Fibroblast of skin of right quadriceps (primary cell): ENCODE results near the gene MTCH1.
A peak's percentile ranks its signal among the peaks of the same experiment; 100 is the strongest.
"Not testable (repeated sequence)": the region's sequence is repeated elsewhere in the genome, so short reads cannot be mapped to it uniquely, and the experiment has no call there.

Source experiments
- DNase-seq: peaks from one replicate; pipeline ENCODE4 v3.0.0-alpha.2; 2013

MTCH1 gene

DNA sequence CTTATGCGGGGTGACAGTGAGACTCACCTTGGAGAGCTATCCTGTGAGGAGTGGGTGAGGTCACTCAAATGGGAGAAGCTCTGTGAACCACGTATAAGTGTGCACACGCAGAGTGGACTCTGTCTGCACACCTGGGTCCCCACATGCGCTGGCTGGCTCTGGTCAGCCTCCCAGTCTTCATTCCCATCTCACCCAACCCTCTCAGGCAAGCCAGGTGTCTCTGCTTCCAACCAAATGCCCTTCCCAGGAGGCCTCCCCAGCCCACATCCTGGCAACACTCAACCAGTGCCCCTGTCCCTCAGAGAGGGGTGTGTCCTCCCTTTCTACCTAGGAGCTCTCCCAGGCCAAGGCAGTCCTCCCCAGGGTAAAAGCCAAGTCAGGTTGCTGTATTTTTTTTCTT, 39.5 kb downstream of the MTCH1 start:
- no peak for DNase-seq

DNA sequence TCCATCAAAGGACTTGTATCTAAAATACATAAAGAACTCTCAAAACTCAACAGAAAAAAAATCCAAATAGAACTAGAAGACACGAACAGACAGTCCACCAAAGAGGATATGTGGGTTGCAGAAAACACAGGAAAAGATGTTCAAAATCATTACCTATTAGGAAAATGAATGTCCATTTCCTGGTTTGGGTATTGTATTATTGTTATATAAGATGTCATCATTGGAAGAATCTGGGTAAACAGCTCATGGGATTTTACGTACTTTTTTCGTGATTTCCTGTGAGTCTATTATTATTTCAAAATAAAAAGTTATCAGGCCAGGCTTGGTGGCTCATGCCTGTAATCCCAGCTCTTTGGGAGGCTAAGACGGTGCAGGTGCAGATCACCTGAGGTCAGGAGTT, 40.7 kb downstream of the MTCH1 start:
- DNase-seq, result no peak

DNA sequence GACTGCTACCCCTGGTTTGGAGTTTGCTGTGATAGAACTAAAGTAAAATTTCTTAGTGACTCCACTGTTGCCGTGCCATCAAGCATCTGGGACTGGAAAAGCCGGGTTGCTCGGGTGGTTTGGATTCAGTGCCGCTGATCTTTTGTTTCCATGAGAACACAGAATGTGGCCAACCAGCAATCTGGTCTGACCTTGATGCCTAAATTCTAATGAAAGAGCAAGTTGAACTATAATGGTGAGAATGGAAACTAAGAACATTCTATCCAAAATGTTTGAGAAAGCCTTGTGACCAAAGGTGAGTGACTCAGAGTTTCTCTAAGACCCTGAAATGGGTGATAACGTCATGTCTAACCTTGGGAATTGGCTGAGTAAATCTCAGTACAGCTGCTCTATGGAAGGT, 41.3 kb downstream of the MTCH1 start:
- DNase-seq, result no peak

DNA sequence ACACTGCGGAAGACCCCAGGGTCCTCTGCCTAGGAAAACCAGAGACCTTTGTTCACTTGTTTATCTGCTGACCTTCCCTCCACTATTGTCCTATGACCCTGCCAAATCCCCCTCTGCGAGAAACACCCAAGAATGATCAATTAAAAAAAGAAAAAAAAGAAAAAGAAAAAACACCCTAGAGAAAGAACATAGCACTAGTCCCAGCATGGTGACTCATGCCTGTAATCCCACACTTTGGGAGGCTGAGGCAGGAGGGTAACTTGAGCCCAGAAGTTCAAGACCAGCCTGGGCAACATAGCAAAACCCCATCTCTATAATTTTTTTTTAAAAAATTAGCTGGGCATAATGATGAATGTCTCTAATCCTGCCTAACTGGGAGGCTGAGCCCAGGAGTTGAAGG, 43.7 kb downstream of the MTCH1 start:
- not testable (repeated sequence) for DNase-seq

DNA sequence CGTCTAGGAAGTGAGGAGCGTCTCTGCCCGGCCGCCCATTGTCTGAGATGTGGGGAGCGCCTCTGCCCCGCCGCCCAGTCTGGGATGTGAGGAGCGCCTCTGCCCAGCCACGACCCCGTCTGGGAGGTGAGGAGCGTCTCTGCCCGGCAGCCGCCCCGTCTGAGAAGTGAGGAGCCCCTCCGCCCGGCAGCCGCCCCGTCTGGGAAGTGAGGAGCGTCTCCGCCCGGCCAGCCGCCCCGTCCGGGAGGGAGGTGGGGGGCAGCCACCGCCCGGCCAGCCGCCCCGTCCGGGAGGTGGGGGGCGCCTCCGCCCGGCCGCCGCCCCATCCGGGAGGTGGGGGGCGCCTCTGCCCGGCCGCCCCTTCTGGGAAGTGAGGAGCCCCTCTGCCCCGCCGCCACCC, 44.4 kb downstream of the MTCH1 start:
- DNase-seq, result not testable (repeated sequence)

DNA sequence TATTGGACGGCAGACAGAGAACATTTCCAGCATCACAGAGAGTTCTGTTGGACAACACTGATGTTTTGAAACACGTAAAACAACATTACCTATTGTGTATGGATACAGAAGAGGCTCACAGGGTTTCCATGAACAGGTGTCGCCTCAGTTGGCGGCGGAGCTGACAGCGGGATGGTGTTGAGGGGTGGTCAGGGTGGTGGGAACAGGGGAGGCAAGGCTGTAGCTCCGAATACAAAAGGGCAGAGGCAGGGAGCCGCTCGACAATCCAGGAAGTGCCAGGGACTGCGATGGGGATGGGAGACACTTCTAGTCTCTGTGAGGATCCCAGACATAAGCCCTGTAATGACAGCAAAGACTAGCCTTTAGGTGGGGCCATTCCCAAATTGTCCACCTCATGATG, 46.0 kb downstream of the MTCH1 start:
- DNase-seq, result no peak

DNA sequence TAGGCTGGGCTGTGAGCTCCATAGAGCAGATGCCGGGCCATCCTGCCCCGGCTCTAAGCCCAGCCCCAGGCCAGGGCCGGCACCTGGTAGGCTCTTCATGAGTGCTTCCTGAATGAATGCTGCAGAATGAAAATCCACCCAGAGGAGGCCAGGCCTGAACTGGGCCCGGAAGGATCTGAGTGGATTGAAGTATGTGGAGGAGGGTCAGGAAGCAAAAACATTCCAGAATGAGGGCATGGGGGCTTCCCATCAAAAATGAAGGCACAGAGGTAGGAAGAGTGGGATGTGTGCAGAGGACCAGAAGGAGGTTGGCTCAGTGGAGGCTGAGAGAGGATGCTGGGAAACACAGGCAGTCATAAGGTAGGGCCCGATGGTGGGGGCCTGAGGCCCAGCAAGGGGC, 47.0 kb downstream of the MTCH1 start:
- DNase-seq, result not testable (repeated sequence)

DNA sequence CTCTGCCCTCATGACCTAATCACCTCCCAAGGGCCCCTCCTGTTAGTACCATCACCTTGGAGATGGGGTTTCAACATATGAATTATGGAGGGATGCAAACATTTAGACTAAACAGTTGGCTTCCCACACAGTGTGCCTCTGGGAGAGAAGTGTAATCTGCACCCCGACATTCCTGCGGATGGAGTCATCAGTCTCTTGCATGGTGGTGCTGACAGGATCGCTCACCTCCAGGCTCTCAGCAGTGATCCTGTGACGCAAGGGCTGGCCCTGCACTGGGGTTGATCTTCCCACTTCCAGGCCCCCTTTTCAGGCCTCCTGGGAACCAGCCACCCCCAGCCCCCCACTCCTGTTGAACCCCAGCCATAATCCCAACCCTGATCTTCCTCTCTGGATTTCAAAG, 47.5 kb downstream of the MTCH1 start:
- peak; percentile 92 for DNase-seq

DNA sequence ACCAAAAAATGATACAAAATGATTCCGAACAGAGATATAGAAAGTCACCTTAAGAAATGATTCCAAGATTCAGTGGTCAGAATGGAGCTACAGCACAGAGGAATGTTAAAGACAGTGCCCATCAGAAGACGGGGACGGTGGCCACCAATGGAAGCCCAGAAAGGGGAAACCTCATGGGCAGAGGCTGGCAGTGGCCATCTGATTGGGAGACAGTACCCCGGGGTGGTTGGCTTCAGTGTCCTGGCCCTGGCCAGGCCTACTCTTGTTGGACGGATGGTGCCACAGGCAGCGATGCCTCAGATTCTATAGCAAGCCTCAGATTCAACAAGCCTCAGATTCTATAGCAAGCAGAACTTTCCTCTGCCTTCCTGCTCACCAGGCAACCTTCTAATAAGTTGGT, 48.1 kb downstream of the MTCH1 start:
- no peak for DNase-seq

DNA sequence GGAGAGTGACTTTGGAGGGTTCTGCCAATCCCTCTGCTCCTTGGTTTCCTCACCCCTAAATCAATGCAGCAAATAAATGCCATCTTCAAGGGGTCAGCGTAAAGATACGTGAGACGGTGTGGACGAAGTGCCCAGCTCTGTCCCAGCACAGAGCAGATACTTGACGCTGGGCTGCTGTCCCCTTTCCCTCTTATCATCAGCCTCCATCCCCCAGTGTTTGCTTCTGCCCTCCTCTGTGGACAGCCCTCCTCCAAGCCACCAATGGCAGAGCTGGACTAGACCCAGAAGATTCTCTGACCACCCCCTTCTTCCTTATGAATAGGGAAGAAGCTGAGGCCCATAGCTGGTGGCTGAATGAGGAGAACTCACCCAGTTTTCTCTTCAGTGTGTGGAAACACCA, 49.2 kb downstream of the MTCH1 start:
- DNase-seq, result no peak

DNA sequence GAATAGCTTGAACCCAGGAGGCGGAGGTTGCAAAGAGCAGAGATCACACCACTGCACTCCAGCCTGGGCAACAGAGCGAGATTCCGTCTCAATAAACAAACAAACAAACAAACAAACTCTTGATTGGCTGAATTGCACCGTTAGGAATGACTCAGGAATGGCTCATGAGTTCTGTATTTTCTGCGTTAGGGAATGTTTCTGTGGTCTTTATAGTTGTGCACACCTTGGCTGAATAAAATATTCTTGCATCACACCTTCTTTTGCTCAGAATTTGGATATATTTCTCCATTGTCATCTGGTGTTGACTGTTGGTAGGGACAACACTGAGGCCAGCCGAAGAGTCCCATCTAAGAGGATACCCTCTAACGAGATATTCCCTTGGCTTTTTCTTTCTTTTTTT, 51.1 kb downstream of the MTCH1 start:
- no peak for DNase-seq

DNA sequence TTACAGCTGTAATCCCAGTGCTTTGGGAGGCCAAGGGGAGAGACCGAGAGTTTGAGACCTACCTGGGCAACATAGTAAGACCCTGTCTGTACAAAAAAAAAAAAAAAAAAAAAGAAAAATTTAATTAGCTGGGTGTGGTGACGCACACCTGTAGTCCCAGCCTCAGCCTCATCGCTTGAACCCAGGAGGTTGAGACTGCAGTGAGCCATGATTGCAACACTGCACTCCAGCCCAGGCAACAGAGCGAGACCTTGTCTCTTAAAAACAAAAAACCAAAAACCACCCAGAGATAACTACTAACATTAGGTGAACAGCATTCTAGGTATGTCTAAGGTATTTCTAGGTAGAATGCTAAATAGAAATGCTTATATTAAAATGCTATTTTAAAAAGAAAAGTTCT, 52.5 kb downstream of the MTCH1 start:
- DNase-seq, result no peak

DNA sequence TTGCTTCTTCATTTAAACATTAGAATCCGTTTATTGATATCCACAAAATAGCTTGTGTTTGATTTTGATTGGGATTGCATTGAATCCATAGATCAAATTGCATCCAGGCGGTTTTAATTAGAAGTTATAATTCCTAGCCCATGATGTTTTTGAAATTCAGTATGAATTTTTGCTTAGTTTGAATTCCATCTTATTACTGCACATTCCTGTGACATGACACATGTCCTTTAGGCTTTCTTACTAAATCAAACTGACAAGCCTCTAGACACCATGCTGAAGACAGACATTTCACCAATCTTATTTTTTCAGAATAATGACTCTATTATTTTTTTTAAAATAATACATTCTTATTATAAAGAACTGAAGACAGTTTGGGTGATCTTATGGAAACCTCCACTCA, 52.9 kb downstream of the MTCH1 start:
- peak; percentile 86 for DNase-seq

DNA sequence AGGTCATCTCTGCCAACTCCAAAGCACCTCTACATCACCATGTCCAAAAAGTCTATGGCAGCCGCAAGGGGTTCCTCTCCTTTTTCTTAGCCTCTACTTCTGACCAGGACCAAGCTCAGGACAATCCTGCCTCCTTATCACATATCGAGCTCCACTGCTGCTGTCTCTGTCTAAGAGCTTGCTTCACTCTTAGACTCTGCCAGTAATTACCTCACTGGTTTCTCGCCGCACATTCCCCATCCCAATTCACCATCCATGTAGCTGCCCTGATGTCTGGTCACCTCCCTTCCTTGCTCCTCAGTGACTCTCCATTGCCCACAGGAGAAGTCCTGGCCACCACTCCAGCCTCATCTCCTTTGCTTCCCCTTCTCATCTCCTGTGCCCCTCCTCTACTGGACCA, 55.5 kb downstream of the MTCH1 start:
- DNase-seq, result no peak

DNA sequence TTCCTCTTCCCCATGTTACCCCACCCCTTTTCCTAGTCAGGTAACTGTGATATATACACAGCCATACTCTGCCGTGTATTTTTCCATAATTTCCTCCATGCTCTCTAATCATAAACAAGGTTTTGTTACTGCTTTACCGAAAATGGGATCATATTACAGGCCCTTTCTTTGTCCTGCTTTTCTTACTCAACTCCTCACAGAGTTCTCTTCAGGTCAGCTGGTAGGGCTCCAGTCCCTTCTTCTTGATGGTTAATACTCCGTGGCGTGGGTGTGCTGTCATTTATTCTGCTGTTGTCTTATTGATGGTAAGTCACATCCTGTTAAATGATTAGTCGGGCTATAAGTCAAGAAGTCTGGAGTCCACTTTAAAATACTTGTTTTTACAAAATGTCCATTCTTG, 56.4 kb downstream of the MTCH1 start:
- peak; percentile 56 for DNase-seq

DNA sequence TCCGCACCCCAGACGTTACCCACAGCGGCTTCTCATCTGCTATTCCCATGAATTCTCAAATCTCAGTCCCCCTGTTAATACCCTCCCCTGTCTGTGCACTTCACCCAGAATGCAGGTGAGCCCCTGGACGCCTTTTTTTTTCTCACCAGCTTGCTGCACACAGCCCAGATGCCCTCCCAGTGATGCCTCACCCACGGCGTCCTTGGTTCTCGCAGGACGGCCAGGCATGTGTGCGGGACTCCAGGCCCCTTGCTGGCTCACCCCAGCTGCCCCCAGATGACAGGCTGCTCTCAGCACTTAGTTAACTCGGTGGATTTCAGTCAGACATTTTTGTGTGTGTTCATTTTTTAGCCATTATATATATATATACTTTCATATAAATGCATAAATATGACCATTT, 56.8 kb downstream of the MTCH1 start:
- DNase-seq, result no peak

DNA sequence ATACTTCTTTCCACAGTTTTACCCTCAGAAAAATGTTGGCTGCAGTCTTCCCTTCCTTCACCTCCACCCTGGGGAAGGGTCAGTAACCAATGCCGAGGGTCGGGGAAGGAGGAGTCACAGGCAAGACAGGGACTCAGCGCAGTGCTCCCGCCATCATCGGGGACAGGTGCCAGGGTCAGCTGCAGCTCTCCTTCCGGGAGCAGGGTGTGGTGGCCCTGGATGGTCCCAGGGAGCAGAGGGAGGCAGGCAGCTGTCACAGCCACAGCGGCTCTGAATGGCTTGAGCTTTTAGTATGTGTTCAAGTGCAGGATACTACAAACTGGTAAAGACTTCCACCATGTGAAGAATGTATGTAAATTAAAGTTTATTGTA, 57.5 kb downstream of the MTCH1 start:
- no peak for DNase-seq

DNA sequence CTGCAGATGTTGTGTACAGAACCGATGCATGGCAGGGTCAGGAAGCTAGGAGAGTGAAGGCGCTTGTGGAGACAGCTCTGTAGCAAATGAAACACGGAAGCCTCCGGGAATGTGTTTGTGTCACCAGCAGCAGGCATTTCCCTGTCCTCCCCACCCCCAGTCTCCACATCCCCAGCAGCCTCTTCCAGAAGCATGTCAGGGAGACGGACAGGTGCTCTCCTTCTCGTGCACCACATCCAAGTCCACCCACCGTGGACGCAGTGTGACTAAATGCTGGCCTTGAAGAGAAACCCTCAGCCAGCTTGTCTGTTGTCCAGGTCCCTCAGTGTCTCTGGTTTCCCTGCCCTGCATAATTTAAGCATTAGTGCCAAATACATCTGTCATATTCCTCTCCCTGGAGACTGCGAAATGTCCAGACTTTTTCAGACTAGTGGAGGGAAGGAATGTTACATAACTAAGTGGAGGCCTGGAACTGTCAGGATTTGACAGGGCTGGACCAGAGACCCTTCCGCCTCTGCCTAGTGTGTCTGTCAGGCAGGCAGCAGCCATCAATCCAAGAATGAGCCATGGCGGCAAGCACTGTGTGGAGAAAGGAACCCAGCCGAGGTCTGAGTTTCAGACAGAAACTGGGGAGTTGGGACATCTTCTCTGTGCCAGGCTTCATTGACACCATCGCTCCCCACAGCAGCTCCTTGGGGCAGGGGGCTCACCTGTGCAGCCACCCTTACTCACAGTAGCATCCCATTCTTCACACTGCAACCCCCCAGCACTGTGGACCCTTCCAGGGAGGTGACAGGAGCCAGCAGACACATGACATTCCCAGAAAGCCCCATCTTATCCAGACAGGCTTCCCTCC, 58.1 kb downstream of the MTCH1 start:
- DNase-seq, result peak; percentile 52

DNA sequence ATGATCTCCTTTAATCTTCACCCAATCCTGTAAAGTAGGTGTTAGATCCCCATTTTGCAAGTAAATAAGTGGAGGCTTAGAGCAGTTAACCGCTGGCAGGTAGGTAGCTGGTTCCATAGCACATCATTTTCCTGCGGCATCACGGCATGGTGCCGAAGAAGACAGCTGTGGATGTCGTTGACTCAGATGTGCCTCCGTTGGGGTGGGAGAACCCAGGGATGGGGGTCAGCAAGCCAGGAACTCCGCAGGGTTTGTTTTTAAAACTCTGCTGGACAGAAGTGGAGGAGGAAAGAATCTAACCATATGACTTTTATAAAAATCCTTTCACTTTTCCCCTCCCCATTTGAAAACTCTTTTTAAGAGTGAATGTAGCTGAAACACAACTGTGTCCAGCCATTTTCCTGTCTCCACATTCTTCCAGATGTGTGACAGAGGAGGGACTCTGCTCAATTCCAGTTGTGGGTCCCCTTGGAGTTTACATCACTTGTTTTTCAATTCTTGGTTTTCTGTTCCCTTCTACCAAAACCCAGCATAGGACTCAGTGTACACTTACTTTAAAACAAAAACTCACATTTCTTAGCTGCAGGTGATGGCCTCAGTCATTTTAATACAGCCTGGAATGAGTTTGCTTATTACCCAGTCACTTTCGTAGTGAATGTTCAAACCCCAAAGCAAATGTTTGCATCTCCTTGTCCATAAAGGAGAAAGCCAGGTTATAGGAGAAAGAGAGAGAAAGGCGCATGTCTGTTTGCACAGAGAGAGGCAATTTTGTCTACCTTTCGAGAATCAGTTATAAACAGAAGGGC, 59.1 kb downstream of the MTCH1 start:
- no peak for DNase-seq

DNA sequence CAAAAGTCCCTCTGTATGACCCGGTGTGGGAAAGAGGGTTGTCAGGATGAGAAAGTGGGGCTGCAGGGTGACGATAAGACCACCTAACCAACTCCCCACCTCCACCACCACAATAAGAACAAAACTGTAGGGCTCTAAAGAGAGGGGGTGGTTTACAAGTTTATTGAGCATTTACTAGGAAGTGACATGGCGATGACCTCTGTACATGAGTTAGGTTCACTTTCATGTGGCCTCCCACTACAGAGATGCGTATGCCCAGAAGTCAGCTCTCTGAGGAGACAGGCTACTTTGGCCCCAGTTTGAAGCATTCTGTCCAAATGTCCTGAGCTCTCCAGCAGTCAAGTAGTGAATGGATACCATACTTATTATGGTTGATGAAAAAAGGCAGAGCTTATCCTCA, 60.2 kb downstream of the MTCH1 start:
- no peak for DNase-seq

DNA sequence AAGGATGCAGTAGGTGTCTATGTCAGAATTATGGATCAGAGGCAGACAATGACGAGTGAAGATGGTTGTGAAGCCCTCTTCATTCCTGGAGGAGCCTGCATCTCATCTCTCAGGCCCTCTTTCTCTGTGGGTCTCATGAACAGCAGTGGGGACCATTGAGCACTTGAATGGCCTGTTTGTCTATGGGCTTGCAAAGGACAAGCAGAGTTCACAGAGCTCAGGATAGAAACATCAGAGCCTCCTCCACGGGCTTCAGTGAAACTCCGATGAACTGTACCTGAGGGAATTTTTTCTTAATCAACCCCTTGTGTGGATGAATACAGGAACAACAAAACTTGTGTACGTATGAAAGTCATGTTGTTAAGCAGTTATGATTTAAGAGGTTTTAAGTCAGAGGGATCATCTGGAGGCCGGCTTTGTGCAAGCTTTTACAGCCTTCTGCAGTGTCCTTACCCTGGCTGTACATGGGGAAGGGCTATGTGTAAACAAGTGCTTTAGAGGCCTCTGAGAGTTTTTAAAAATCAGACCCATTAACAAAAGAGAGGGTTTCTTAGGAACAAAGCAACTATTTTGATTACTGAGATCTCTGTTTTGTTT, 61.1 kb downstream of the MTCH1 start:
- DNase-seq, result no peak

DNA sequence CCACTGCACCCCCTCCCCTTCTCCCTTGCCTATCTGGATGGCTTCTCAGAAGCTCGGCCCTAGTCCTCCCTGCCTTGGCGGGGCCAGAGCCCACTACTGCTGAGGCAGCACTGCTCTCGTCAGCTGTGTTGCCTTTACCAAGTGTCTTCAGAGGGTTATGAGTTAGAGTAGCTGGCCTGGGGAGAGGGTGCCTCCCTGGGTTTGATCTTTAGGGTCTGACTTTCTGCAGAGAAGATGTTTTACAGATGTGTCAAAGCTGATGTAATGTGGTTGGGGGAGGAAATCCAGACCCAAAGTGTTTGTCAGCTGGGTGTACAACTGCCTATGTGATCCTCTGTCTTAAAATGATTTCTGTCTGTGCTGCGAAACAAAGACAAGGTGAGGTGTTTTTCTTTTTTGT, 61.9 kb downstream of the MTCH1 start:
- peak; percentile 76 for DNase-seq

DNA sequence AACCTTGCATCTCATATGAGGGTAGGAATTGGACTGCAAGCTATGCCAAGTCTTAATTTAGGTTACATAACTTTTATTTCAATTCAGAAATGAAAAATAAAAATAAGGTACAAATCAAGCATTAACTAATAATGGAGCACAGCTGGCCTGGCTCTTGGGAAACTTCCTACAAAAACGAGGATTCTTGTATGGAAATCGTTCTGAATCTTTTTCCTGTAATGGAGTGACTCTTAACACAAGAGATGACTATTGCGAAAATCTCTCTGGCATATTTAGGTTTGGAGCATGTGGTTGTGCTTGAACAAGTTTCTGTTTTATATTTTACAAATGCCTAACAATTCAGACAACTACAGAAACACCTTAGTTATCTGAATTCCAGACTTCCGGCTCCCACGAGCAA, 65.5 kb downstream of the MTCH1 start:
- no peak for DNase-seq

DNA sequence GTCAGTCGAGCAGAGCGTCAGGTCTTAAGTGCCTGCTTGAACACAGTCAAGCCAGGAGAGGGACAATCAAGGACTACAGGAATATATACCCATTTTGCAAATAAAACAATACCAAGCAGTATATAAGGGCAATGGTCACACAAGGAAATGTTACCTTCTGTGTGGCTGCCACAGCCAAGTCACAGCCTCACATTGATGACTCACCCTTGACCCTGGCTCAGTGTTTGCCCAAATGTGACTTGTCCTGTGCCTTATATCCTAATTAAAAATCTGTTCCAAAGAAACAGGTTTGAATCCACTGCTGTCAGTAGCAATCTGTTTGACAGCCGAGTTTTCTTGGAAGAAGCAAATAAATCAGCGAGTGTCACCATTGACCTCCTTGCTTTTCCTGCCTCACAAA, 65.9 kb downstream of the MTCH1 start:
- DNase-seq, result no peak
